KOPT-K1 (cell line): ENCODE results near the gene CPM.
"Not testable (repeated sequence)": the region's sequence is repeated elsewhere in the genome, so short reads cannot be mapped to it uniquely, and the experiment has no call there.

Experiments
- H3K27ac ChIP-seq: fragments of 200-600 bp; sonication (generic); 2 replicates; pipeline ENCODE4 v1.5.1; 2016; ENCODE audit warnings: antibody characterized with exemption, mild to moderate bottlenecking, low read depth, low read length; ENCODE audit not compliant: poor library complexity, severe bottlenecking
- H3K36me3 ChIP-seq: fragments of 200-600 bp; sonication (generic); 2 replicates; pipeline ENCODE4 v1.5.1; 2017; ENCODE audit warnings: antibody characterized with exemption, mild to moderate bottlenecking, low read length, moderate library complexity; ENCODE audit not compliant: insufficient read depth
- H3K9me3 ChIP-seq: fragments of 200-600 bp; sonication (generic); 2 replicates; pipeline ENCODE4 v1.5.1; 2017; ENCODE audit warnings: antibody characterized with exemption, low read length, mild to moderate bottlenecking; ENCODE audit not compliant: insufficient read depth, poor library complexity, severe bottlenecking

CPM gene

DNA sequence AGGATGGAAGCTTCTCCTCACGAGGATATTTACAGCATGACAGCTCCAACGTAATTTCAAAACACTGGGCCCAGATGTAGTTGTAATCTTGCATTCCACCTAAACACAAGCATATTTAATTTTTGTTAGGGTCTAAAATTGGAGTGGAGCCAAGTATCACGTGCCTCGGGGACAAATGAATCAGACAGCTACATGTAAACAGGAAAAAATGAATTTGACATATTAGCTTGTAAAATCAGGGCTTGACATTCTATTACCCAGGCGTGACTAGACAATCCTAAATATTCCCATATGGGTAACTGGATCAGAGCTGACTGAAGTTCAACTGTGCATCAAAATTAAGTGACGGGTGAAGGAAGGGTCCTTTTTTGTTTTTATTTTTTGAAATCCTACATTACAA is 66.0 kb downstream of the CPM start:
- H3K27ac ChIP-seq: no peak overlapping the region
- H3K9me3 ChIP-seq: no peaks in the 10 kb centered on the region
- no peaks in the 10 kb centered on the region for H3K36me3 ChIP-seq

DNA sequence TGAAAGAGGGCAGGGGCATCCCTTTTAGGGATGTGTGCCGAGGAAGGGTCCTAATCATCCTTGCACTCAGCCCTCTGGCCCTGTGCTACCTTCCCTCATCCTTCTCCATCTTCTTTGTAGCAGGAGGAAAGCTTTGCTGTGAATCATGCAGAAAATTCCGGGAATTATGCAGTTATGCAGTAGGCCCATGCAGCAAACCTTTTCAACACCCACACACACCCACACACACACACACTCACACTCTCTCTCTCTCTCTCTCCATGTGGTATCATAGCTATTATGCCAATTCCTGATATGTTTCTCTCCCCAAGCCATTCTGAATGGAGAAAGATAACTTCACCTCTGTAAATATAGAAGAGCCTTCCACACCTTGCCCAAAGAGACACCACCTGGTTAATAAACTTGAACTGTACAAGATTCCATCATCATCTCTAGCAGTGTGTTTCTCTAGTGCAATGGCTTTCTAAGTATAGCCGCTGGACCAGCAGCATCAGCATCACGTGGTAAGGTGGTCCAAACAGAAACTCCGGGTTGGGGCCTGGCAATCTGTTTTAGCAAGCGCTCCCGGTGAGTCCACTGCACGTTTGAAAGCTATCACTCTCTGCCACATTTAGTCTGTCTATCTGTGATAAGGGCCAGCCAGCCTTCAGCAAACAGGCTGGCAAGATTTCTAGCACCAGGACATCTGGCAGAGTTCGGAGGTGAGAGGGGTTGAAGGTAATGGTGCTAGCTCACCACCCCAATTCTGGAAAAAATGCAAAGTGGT is 67.4 kb downstream of the CPM start:
- no peaks in the 10 kb centered on the region for H3K36me3 ChIP-seq

DNA sequence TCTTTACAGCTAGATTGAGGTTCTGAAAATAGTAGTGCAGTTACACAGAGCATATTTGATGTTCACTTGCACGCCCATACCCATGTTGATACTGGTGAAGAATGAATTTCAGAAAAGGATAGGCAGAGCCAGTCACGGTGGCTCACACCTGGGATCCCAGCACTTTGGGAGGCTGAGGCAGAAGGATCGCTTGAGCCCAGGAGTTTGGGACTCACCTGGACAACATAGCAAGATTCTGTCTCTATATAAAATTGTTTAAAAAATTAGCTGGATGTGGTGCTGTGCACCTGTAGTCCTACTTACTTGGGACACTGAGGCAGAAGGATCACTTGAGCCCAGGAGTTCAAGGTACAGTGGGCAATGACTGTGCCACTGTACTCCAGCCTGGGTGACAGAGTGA is 68.4 kb downstream of the CPM start:
- H3K9me3 ChIP-seq: no peaks in the 10 kb centered on the region
- H3K36me3 ChIP-seq: no peaks in the 10 kb centered on the region
- H3K27ac ChIP-seq: no peak overlapping the region

More for the DNA sequence above, 67.4 kb downstream of the CPM start:
- H3K9me3 ChIP-seq: no peaks in the 10 kb centered on the region
- H3K27ac ChIP-seq: no peak overlapping the region

DNA sequence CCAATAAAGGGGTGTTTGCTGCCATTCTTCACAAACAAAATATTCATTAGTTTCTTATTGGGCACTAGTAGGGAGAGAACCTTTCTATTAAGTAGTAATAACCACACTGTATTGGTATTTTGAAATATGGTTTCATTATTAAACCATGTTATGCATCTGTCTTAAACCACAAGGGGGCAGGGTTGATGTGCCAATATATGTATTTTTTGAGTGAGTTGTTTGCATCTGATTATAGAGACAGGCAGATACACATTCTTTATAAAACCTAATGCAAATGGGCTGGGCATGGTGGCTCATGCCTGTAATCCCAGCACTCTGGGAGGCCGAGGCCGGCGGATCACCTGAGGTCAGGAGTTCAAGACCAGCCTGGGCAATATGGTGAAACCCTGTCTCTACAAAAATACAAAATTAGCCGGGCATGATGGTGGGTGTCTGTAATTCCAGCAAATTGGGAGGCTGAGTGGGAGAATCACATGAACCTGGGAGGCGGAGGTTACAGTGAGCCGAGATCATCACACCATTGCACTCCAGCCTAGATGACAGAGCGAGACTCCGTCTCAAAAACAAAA is 69.0 kb downstream of the CPM start:
- not testable (repeated sequence) for H3K27ac ChIP-seq, H3K9me3 ChIP-seq, H3K36me3 ChIP-seq

DNA sequence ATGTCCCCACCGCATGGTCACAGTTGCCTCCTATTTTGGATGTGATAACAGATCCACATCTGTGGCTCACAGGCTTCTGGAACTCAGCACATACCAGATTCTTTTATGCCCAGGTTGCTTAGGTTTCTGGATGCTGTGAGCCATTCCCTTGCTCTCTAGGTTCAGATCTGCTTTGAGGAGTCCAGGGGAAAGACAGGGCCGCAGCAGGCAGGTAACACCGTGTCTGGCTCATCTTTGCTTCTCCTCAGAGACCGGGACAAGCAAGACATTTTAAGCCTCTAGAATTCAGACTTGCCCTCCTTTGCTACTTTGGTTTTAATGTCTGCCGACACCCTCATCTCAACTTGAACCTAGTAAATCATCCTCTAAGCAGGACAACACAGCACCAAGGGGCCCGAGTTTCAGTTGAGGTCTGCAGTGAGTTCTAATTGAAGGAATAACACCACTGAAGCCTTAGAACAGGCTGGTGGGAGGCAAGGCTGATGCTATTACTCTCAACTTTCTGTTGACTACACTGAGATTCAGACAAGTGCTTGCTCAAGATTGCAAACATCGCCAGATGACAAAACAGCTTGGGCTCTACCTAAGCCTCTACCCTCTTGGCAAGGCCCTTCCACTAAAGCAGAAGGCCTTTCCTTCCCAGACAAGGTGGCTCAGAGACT is 69.7 kb downstream of the CPM start:
- Histone ChIP-seq H3K9me3 (no peaks in the 10 kb centered on the region), H3K27ac (no peak overlapping the region), H3K36me3 (no peaks in the 10 kb centered on the region)

DNA sequence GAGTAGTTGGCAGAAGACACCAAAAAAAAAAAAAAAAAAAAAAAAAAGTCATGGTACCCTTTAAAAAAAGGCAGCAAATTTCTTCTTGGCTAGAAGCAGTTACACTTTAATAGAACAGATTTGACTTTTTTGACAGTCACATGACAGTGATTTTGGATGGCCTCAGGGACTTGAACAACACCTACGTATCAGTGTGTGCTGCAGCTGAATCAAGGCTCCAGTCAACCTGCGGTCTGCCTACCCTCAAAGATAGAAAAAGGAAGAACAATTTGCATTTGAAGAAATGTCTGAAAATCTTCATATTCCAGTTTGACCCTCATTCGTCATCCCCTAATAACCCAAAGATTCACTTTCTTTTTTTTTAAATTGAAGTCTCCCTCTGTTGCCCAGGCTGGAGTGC is 71.1 kb downstream of the CPM start:
- H3K9me3 ChIP-seq: no peaks in the 10 kb centered on the region
- H3K27ac ChIP-seq: no peak overlapping the region
- no peaks in the 10 kb centered on the region for H3K36me3 ChIP-seq

DNA sequence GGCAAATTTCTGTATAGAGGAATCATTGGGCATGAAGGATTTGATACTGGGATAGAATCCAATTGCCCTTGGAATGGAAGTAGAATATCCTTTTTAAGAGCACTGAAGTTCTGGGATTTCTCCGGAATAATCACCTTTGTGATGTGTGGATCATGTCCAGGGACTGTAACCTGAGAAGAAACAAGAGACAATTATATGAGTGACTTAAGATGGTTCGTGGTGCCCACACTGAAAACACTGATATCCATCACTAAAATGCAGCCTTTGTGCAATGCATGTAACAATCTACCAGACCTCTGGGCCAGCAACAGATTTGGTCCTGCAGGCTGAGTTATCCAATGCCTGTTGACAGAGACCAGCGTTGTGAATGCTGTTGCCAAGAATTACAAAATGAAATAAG is 76.5 kb downstream of the CPM start:
- Histone ChIP-seq H3K9me3 (no peaks in the 10 kb centered on the region), H3K36me3 (no peaks in the 10 kb centered on the region), H3K27ac (no peak overlapping the region)

DNA sequence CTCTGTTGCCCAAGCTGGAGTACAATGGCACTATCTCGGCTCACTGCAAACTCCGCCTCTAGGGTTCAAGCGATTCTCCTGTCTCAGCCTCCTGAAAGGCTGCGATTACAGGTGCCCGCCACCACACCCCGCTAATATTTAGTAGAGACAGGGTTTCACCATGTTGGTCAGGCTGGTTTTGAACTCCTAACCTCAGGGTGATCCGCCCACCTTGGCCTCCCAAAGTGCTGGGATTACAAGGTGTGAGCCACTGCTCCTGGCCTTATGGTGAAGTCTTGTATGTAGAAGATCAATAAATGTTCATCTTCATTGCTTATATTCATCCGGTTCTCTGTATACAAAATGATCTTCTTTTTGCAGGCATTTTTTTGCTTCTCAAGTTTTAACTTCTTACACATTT is 77.2 kb downstream of the CPM start:
- Histone ChIP-seq H3K9me3 (no peaks in the 10 kb centered on the region), H3K36me3 (no peaks in the 10 kb centered on the region), H3K27ac (no peak overlapping the region)

DNA sequence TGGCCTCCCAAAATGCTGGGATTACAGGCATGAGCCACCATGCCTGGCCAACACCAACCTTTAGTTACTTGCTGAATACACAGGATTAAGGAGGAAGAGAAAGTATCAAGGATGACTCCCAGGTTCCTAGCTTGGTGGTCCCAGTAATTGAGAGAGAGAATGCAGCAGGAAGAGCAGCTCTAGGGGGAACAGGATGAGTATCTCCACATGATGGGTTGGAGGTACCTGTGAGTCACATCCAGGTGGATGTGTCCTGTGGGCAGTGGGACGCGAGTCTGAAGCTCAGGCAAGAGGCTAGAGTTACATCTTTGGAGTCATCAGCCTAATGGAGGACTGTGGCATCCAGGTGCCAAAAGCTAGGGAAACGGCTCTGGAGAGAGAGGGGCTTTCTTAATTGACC is 77.9 kb downstream of the CPM start:
- Histone ChIP-seq H3K9me3 (no peaks in the 10 kb centered on the region), H3K27ac (no peak overlapping the region), H3K36me3 (no peaks in the 10 kb centered on the region)

DNA sequence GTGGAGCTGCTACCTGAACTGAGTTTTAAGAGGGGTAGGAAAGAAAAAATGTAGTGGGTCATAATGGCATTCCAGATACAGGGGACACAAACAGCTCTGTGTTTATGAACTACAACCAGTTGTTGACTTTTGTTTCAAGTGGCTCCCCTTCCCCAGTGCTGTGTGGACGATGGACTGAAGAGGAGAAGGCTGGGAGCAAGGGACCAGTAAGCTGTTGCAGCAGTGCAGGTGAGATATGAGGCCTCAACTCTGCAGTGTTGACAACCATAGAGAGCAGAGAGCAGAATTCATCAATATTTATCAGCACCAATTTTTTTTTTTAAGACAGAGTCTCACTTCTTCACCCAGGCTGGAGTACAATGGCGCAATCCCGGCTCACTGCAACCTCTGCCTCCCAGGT is 78.4 kb downstream of the CPM start:
- no peaks in the 10 kb centered on the region for H3K9me3 ChIP-seq
- H3K27ac ChIP-seq: no peak overlapping the region
- no peaks in the 10 kb centered on the region for H3K36me3 ChIP-seq

DNA sequence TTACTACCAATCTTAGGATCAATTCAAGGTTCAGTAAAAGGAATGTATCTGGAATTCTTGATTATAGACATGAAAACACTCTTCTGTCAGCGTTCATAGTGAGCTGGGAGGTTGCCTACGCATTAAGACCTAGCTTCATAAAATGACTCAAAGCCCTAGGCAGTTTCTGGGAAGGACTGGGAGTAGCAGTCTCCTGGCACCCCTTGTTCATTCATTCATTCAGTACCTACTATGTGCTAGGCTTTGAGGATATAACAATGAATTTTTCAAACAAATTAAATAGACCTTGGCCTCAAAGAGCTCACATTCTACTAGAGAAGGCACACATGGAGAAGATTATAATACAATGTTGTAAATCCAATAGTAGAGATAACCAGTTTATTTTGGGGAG is 78.9 kb downstream of the CPM start:
- H3K36me3 ChIP-seq: no peaks in the 10 kb centered on the region
- H3K27ac ChIP-seq: no peak overlapping the region
- H3K9me3 ChIP-seq: no peaks in the 10 kb centered on the region

DNA sequence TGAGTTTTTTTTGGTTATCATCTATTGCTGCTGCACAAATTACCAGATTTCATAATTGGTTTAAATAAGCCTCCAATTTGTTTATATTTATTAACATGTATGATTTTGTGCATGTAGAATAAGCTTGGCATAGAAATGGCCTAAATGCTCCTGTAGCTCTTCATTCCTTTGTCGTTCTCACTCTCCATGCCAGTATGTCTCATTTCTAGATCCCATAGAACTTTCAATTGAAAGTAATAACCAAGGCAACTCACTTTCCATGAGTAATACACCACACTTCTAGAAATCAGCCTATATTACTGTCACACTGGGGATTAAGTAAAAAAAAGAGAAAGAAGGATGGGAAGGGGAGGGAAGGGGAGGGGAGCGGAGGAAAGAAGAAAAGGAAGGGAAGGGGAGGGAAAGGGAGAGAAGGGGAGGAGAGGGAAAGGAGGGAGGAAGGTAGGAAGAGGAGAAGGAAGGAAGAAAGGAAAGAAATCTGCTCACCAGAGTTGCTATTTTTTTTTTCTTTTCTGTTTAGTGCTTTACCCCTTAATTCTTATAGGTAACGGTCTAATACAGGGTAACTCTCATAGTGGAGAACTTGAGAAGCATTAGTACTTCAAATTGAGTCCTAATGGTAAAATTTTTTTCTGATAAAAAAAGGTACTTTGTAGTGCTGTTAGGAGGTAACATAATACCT is 79.4 kb downstream of the CPM start:
- H3K36me3 ChIP-seq: no peaks in the 10 kb centered on the region
- H3K27ac ChIP-seq: no peak overlapping the region
- no peaks in the 10 kb centered on the region for H3K9me3 ChIP-seq

DNA sequence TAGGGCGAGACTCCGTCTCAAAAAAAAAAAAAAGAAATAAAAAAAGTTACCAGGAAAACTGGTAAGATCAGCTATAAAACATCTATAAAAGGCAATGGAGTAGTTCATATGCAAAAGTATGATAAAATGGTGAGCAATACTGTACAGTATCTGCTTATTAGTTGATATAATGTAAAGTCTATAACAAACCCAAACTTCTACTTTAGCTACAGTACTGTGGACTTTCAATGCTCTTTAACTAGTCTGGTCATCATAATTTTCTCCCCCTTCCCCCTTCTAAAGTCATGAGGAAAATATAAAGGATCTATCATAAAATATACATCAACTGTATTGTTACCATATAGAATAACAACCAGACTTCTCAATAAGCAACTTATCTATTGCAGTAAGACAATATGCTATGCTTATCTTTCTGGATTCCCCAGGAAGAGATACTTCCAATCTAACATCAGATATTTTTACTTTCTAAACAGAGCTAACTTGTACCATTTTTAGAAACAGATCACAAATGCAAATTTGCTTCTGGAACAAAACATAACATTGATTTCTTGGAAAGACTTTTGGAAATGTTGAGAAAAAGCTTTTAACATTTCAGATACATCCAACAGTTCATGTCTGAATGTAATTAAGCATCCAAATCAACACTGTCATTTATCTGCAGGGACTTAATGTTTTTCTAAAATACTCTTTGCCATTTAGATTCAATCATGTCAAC is 81.2 kb downstream of the CPM start:
- H3K9me3 ChIP-seq: no peaks in the 10 kb centered on the region
- no peaks in the 10 kb centered on the region for H3K36me3 ChIP-seq
- no peak overlapping the region for H3K27ac ChIP-seq

DNA sequence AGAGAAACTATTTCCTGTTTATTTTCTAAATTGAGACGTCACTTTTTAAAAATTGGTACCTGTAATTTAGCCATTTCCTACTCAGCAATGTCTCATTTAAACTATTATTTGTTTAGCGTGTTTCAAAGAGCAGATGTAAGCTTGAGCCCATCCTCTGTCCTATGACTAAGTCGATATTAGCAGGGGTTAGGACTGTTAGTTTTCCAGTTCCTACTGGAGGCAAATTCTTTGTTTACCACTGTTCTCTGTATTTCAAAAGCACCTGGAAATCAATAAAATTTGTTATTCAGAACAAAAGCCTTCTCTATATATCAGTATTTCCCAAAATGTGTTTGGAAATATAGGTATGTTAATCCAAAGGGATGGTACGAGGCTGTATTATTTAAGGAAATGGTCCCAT is 82.6 kb downstream of the CPM start:
- H3K27ac ChIP-seq: no peak overlapping the region
- H3K36me3 ChIP-seq: peaks cover 3% of the 10 kb centered on the region
- no peaks in the 10 kb centered on the region for H3K9me3 ChIP-seq

DNA sequence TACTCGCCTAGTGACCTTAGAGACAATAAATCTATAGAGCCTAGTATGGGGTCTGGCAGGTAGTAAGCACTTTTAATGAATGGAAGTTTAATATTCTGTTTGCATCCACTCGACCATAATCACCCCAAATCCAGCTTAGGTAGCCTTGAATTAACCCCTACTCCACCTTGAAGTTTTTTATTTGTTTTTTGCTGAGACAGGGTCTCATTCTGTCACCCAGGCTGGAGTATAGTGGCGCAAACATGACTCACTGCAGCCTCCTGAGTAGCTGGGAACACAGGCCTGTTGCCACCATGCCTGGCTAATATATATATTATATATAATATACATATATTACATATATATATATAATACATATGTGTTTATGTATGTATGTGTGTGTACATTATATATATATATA is 86.2 kb downstream of the CPM start:
- no peaks in the 10 kb centered on the region for H3K9me3 ChIP-seq
- peaks cover 38% of the 10 kb centered on the region for H3K36me3 ChIP-seq
- H3K27ac ChIP-seq: no peak overlapping the region
